Heart right ventricle (tissue), 16 donors: Measurements from ENCODE around the gene PLXNA2. TPM values are rescaled to one million over a fixed set of nuclear protein-coding genes. Genes with fewer than 3 reads are reported as not detected.
A peak's percentile ranks its signal among the peaks of the same experiment; 100 is the strongest.

Experiments
- ATAC-seq, 8 donors: fragments of 200-7000 bp; cut with Tn5 transposase; one replicate each; pipeline ENCODE4 v1.9.1; 2020; ENCODE audit warnings: mild to moderate bottlenecking in 8 of 8, moderate library complexity in 8 of 8, moderate number of reproducible peaks in 1 of 8
- DNase-seq, 2 donors: peaks; one replicate each; pipeline ENCODE4 v3.0.0-alpha.2; 2020
- H3K27ac ChIP-seq, 10 donors: fragments of 200-600 bp; sonication (generic) in 2 of 10; one replicate each; pipeline versions ENCODE4 v1.5.0 to v1.8.0; 2020 to 2022; ENCODE audit warnings: mild to moderate bottlenecking in 3 of 10
- H3K27me3 ChIP-seq, 7 donors: fragments of 200-600 bp; one replicate each; pipeline ENCODE4 v1.8.0; 2021 to 2022; ENCODE audit warnings: mild to moderate bottlenecking in 2 of 7
- H3K36me3 ChIP-seq, 9 donors: fragments of 200-600 bp; sonication (generic) in 1 of 9; one replicate each; pipeline versions ENCODE4 v1.5.0 to v1.8.0; 2020 to 2022; ENCODE audit warnings: mild to moderate bottlenecking in 2 of 9
- H3K4me1 ChIP-seq, 9 donors: fragments of 200-600 bp; sonication (generic) in 1 of 9; one replicate each; pipeline versions ENCODE4 v1.5.0 to v1.8.0; 2020 to 2022; ENCODE audit warnings: mild to moderate bottlenecking in 4 of 9
- H3K4me3 ChIP-seq, 10 donors: fragments of 200-600 bp; sonication (generic) in 2 of 10; one replicate each; pipeline versions ENCODE4 v1.5.0 to v1.8.0; 2020 to 2022; ENCODE audit warnings: mild to moderate bottlenecking in 7 of 10, moderate library complexity in 2 of 10
- H3K9me3 ChIP-seq, 11 donors: fragments of 200-600 bp in 10 of 11; sonication (generic) in 2 of 11; one replicate each; pipeline versions ENCODE4 v1.5.0 to v1.8.0; 2013 to 2022; ENCODE audit warnings: mild to moderate bottlenecking in 2 of 11, control low read depth in 1 of 11, moderate library complexity in 1 of 11
- CTCF ChIP-seq, 9 donors: fragments of 200-600 bp; sonication (generic) in 2 of 9; IDR thresholded peaks; one replicate each; pipeline versions ENCODE4 v1.5.0 to v1.8.0; 2021 to 2022; ENCODE audit warnings: antibody characterized with exemption in 9 of 9, mild to moderate bottlenecking in 5 of 9, moderate library complexity in 1 of 9
- WGBS, 2 donors: extraction: QIAGEN DNeasy Blood & Tissue Kit; methylation state at CpG; one replicate each; pipeline ENCODE4 v1.1.7; 2013; ENCODE audit warnings: inconsistent platforms in 1 of 2; 5-methylcytosine and 5-hydroxymethylcytosine counted together
- intact Hi-C, 10 donors: fragments of 100-400 bp; cut with DNase I; formaldehyde crosslinking; loops; one replicate each; pipeline versions ENCODE4 v1.11.1 to v1.14.2; 2022
- polyA plus RNA-seq, 2 donors: library from polyadenylated mRNA; stranded (reverse); fragments of 200-250 nt; gene quantifications; one replicate each; pipeline ENCODE4 v1.2.3, GENCODE V29; 2013
- total RNA-seq, 10 donors: library from RNA; stranded (reverse); fragmentation: NEBNext Ultra II Directional in 3 of 10; extraction: Animal tissue kit (Norgen Biotek cat#: 25700) in 3 of 10; gene quantifications; one replicate each; pipeline versions ENCODE4 v1.2.1 to v1.2.4, GENCODE V29; 2021 to 2023
- donor health status: Arrhythmogenic right ventricular cardiomyopathy.
- donor health status: ischemic (EF 13 %, LVEDD 7.1; RV severe dilation, severe dysfunction).
- donor health status: healthy with polysubstance abuse.
- donor health status: DM: no; HTN: yes; CAD: no.
- donor health status: DM: no; HTN: no; CAD: no.
- donor health status: ischemic (EF 25% LVEDD 6.9; RV normal size, moderate dysfunction).
- donor health status: ischemic (EF 25% LVEDD 5.7; RV mildly dilated, moderate dysfunction).
- donor health status: healthy.
- donor health status: DM: yes; HTN: yes; CAD: no.
- donor health status: Ischemic cardiomyopathy.
- donor health status: ischemic (EF 35%, LVEDD 5.7; RV mildly dilated, moderate dysfunction).
- donor health status: nonischemic (EF 11% LVEDD 7.7; RV severe dilation, severe dysfunction).
- donor health status: DM: yes; HTN: yes; CAD: no.
- donor health status: PGD.
- donor health status: ischemic (EF 29% LVEDD 5.4; RV normal size, mild dysfunction).
- donor health status: nonischemic (EF 23%, LVEDD 6.1; RV moderate dilation, normal function).

Gene PLXNA2
- total and polyA plus RNA-seq, 12 donors, result 6.1 to 31.6 (median 17.9) TPM

- TF ChIP-seq CTCF (IDR thresholded peaks at IDR 0.05), result no peak
- 86 to 90% methylated on average over 7 of the region's 7 CpGs for WGBS, 2 donors
- ATAC-seq, result no peak
Measured at GRCh38 chr1:208187499-208188041, 56.6 kb downstream of the PLXNA2 start.

GRCh38 chr1:208185801-208186231, 58.4 kb downstream of the PLXNA2 start:
- Histone ChIP-seq H3K4me3 (no peak overlapping the region), H3K9me3 (no peaks in the 10 kb centered on the region), H3K4me1 (peaks cover 11 to 62% (median 31%) of the 10 kb centered on the region in 9 donors), H3K27ac (no peak overlapping the region), H3K27me3 (no peaks in the 10 kb centered on the region), H3K36me3 (peaks cover 0 to 11% (median 0%) of the 10 kb centered on the region in 9 donors)
- intact Hi-C loops, result loop anchor here in 2 of 10 donors (5.0 to 10.0 kb wide), 2 partner anchors 34 to 49 kb away; no protein-coding TSS in a partner anchor
- no peak for TF ChIP-seq CTCF (IDR thresholded peaks at IDR 0.05)
- no peak for DNase-seq
- no peak for ATAC-seq
- WGBS, 2 donors, result 93 to 97% methylated on average over 3 of the region's 3 CpGs

More at GRCh38 chr1:208187499-208188041, 56.6 kb downstream of the PLXNA2 start:
- H3K4me3 ChIP-seq, result no peak overlapping the region
- no peaks in the 10 kb centered on the region for H3K27me3 ChIP-seq
- no peak overlapping the region for H3K27ac ChIP-seq
- intact Hi-C loops, result loop anchor here in 2 of 10 donors (5.0 to 10.0 kb wide), 2 partner anchors 35 to 47 kb away; no protein-coding TSS in a partner anchor
- H3K36me3 ChIP-seq, result peaks cover 0 to 23% (median 0%) of the 10 kb centered on the region in 9 donors
- no peaks in the 10 kb centered on the region for H3K9me3 ChIP-seq
- no peak for DNase-seq
- H3K4me1 ChIP-seq, result peaks cover 6 to 45% (median 21%) of the 10 kb centered on the region in 9 donors

GRCh38 chr1:208184966-208185654, 59.1 kb downstream of the PLXNA2 start:
- Histone ChIP-seq H3K4me3 (no peak overlapping the region), H3K36me3 (peaks cover 0 to 9% (median 0%) of the 10 kb centered on the region in 9 donors), H3K4me1 (peaks cover 16 to 69% (median 38%) of the 10 kb centered on the region in 9 donors), H3K9me3 (no peaks in the 10 kb centered on the region), H3K27me3 (no peaks in the 10 kb centered on the region), H3K27ac (peak overlapping the region in 2 of 10 donors; percentile 4 to 40)
- WGBS, 2 donors, result 73 to 78% methylated on average over 5 of the region's 5 CpGs
- ATAC-seq, result no peak
- intact Hi-C loops, result loop anchor here in 2 of 10 donors (5.0 to 10.0 kb wide), 2 partner anchors 33 to 50 kb away; no protein-coding TSS in a partner anchor
- no peak for TF ChIP-seq CTCF (IDR thresholded peaks at IDR 0.05)
- DNase-seq, result no peak
